Panc1 (cell line): ENCODE results near the gene GAST. TPM values are rescaled to one million over a fixed set of nuclear protein-coding genes. Genes with fewer than 3 reads are reported as not detected.

Experiments used
- ATAC-seq: fragments of 200-7000 bp; cut with Tn5 transposase; 2 replicates; pipeline ENCODE4 v1.9.1; 2020; ENCODE audit warnings: mild to moderate bottlenecking, moderate library complexity
- BruUV-seq: library from RNA; stranded (reverse); fragments of 400-500 nt; replicated peaks from 2 replicates; lab custom pipeline; 2021; lab: Mats Ljungman, UMichigan
- CTCF ChIA-PET: fragments of 300-600 bp; sonication (Branson Sonifier 250); formaldehyde crosslinking; loops from one replicate; lab custom pipeline; 2022; ENCODE audit warnings: antibody characterized with exemption; lab: Charles Lee
- POLR2A ChIA-PET: fragments of 300-600 bp; sonication (Branson Sonifier 250); formaldehyde crosslinking; loops from one replicate; lab custom pipeline; 2022; ENCODE audit warnings: antibody characterized with exemption; lab: Charles Lee
- DNase-seq: peaks from one replicate; pipeline ENCODE4 v3.0.0-alpha.2; 2010; ENCODE audit warnings: low read depth, low spot score
- H3K27ac ChIP-seq: 2 replicates; pipeline ENCODE4 v1.5.1; 2011; ENCODE audit warnings: mild to moderate bottlenecking, low read length, inconsistent platforms
- H3K27me3 ChIP-seq: fragments of 200-500 bp; sonication (Bioruptor generic); 2 replicates; pipeline ENCODE4 v1.6.0; 2014; ENCODE audit warnings: low read length, inconsistent platforms; ENCODE audit not compliant: control insufficient read depth, insufficient read depth
- H3K36me3 ChIP-seq: fragments of 200-500 bp; sonication (Bioruptor generic); 2 replicates; pipeline ENCODE4 v1.5.1; 2014; ENCODE audit warnings: inconsistent platforms, mild to moderate bottlenecking, low read length, moderate library complexity; ENCODE audit not compliant: control insufficient read depth, insufficient read depth
- H3K4me1 ChIP-seq: 2 replicates; pipeline ENCODE4 v1.5.1; 2011; ENCODE audit warnings: inconsistent platforms, mild to moderate bottlenecking, low read length, moderate library complexity; ENCODE audit not compliant: control insufficient read depth, insufficient read depth
- H3K4me3 ChIP-seq, 2 experiments: 2 replicates each; pipeline ENCODE4 v1.5.1; 2011 to 2012; ENCODE audit warnings: low read depth in 2 of 2, low read length in 2 of 2, mild to moderate bottlenecking in 2 of 2, inconsistent platforms in 1 of 2, moderate library complexity in 1 of 2
- H3K9me3 ChIP-seq: fragments of 200-500 bp; sonication (Bioruptor generic); 2 replicates; pipeline ENCODE4 v1.5.1; 2014; ENCODE audit warnings: low read depth, mild to moderate bottlenecking, inconsistent platforms, low read length, moderate library complexity; ENCODE audit not compliant: control insufficient read depth, insufficient read depth
- CTCF ChIP-seq: fragments of 450-650 bp; IDR thresholded peaks from 2 replicates; pipeline ENCODE4 v1.5.1; 2017; ENCODE audit warnings: mild to moderate bottlenecking
- POLR2AphosphoS5 ChIP-seq: IDR thresholded peaks from 2 replicates; pipeline ENCODE4 v1.6.1; 2012; ENCODE audit warnings: mild to moderate bottlenecking, low read depth, low read length, moderate library complexity
- SIN3A ChIP-seq: IDR thresholded peaks from 2 replicates; pipeline ENCODE4 v1.6.1; 2012; ENCODE audit warnings: low read depth, mild to moderate bottlenecking, low read length, moderate library complexity, borderline replicate concordance; ENCODE audit not compliant: insufficient read depth
- TCF7L2 ChIP-seq: IDR thresholded peaks from 2 replicates; pipeline ENCODE4 v1.6.1; 2011; ENCODE audit warnings: mild to moderate bottlenecking, low read depth, low read length, inconsistent platforms
- in situ Hi-C: cut with HindIII; loops from 2 replicates; pipeline ENCODE4 v1.10.0; 2016; ENCODE audit warnings: low sequenced_read_pairs, low pct_unique_long_range_greater_than_20kb
- intact Hi-C: fragments of 100-400 bp; cut with micrococcal nuclease; formaldehyde crosslinking; loops from one replicate; pipeline ENCODE4 v1.10.0; 2022; ENCODE audit not compliant: unreplicated experiment
- total RNA-seq: library from RNA; stranded (reverse); gene quantifications from one replicate; pipeline ENCODE4 v1.2.1, GENCODE V29; 2021; ENCODE audit not compliant: unreplicated experiment
- TF ChIP-seq, protein P1 (sequence below), 2 experiments: IDR thresholded peaks; 2 replicates each; pipeline ENCODE4 v1.6.1; 2011 to 2012; ENCODE audit warnings: low read depth in 2 of 2, control low read depth in 1 of 2, low read length in 1 of 2, mild to moderate bottlenecking in 1 of 2, moderate library complexity in 1 of 2; ENCODE audit not compliant: insufficient read depth in 1 of 2

Gene GAST
- total RNA-seq, 1 experiment from 2014 or later: not detected

DNA sequence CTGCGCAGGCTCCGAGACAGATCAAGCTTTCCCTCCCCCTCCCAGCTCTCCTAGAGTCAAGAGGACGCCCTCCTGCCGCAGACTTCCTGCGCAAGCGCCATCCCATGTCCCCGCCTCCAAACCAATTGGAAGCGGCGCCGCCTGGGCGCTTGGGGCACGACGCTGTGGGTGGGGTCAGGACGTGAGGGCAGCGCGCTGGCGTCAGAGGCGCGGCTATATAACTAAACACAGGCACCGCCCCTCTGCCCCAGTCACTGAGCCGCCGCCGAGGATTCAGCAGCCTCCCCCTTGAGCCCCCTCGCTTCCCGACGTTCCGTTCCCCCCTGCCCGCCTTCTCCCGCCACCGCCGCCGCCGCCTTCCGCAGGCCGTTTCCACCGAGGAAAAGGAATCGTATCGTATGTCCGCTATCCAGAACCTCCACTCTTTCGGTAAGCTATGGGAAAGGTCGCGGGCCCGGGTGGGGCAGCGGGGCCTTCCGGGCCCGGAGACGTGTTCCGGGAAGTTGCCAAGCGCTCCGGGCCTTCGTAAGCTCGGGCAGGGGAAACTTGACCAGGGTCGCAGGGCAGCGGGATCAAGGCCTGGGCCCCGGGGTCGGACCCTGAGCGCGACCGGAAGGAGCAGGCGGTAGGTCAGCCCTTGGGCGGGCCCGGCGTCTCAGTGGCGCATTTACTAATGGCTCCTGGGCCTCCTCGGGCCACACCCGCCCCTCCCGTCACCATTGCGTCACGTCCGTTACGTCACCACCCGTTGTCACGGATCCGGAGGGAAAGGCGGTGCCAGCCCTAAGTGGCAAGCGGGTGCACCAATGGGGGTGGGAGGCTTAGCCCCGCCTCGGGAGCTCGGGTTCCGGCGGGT, 23.3 kb upstream of the GAST start, which contains the start of gene EIF1:
EIF1 (plus strand) TSS at position 245 of the 856 bp plus-strand sequence; CDS start at position 399, 154 bp downstream.
- intact Hi-C loops (no loop called here), in situ Hi-C loops (no loop called here)
- H3K9me3 ChIP-seq: no peaks in the 10 kb centered on the region; the same call in 1 of the 2 replicates
- H3K4me3 ChIP-seq: peak within 1 kb of the TSS; percentile 91 to 99
- DNase-seq (peak; percentile 96), ATAC-seq (peak; percentile 89)
- POLR2A ChIA-PET: interaction anchor here (0.6 to 1.8 kb wide), 23 partner anchors 10 to 1136 kb away, joined by 3 to 22 read pairs (median 3); partner anchors contain the start of gene JUP
- TF ChIP-seq TCF7L2 (no peak), POLR2AphosphoS5 (peak; percentile 97), CTCF (no peak), SIN3A (peak; percentile 33; the same call in 1 of the 2 replicates)
- TF ChIP-seq, protein P1, sequence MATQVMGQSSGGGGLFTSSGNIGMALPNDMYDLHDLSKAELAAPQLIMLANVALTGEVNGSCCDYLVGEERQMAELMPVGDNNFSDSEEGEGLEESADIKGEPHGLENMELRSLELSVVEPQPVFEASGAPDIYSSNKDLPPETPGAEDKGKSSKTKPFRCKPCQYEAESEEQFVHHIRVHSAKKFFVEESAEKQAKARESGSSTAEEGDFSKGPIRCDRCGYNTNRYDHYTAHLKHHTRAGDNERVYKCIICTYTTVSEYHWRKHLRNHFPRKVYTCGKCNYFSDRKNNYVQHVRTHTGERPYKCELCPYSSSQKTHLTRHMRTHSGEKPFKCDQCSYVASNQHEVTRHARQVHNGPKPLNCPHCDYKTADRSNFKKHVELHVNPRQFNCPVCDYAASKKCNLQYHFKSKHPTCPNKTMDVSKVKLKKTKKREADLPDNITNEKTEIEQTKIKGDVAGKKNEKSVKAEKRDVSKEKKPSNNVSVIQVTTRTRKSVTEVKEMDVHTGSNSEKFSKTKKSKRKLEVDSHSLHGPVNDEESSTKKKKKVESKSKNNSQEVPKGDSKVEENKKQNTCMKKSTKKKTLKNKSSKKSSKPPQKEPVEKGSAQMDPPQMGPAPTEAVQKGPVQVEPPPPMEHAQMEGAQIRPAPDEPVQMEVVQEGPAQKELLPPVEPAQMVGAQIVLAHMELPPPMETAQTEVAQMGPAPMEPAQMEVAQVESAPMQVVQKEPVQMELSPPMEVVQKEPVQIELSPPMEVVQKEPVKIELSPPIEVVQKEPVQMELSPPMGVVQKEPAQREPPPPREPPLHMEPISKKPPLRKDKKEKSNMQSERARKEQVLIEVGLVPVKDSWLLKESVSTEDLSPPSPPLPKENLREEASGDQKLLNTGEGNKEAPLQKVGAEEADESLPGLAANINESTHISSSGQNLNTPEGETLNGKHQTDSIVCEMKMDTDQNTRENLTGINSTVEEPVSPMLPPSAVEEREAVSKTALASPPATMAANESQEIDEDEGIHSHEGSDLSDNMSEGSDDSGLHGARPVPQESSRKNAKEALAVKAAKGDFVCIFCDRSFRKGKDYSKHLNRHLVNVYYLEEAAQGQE (IDR thresholded peaks at IDR 0.05; ENCODE audit: insufficient read depth in 1 of 2, low read depth in 2 of 2, low read length in 1 of 2): 0 out of 4 replicates have a peak, but pooled peaks of 1 of the 2 experiments have one; percentile 44
- no peaks in the 10 kb centered on the region for H3K27me3 ChIP-seq
- peak within 1 kb of the TSS; percentile 100 for H3K27ac ChIP-seq
- peaks cover 22% of the 10 kb centered on the region for H3K4me1 ChIP-seq
- peaks cover 27% of the 10 kb centered on the region for H3K36me3 ChIP-seq
- no TSS peak for BruUV-seq
- CTCF ChIA-PET: interaction anchor here (0.5 to 1.2 kb wide), 7 partner anchors 10 to 1272 kb away, joined by 3 to 13 read pairs (median 4); no protein-coding TSS in a partner anchor

DNA sequence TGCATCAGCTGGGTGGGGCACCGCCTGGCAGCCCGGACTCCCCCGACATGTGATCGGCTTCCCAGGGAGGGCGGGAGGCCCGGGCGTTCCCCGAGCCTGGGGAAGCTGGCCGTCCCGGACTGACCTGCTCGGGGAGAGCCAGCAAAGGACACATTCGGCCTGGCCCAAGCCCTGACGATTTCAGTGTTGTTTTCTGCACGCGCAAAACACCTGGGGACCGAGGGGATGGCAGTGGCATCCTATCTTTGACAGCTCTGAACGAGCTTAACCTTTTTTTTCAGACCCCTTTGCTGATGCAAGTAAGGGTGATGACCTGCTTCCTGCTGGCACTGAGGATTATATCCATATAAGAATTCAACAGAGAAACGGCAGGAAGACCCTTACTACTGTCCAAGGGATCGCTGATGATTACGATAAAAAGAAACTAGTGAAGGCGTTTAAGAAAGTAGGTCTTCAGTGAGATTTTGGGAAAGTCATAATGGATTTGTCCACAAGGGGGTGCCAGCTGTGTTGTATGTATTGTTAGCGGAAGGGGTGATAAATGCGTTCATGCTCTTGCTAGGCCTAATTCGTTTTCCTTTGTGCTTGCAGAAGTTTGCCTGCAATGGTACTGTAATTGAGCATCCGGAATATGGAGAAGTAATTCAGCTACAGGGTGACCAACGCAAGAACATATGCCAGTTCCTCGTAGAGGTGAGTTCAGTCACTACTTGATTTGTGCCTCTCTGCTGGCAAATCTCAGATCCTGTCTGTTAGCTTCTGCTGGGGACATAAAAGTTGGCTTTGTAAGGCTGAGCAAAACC, 22.4 kb upstream of the GAST start:
- POLR2A ChIA-PET: interaction anchor here (0.5 to 1.8 kb wide), 14 partner anchors 10 to 1137 kb away, joined by 3 to 22 read pairs (median 3); partner anchors contain the start of gene JUP
- Histone ChIP-seq H3K27ac (peak overlapping the region; percentile 97), H3K4me1 (peaks cover 22% of the 10 kb centered on the region), H3K9me3 (no peaks in the 10 kb centered on the region; the same call in 1 of the 2 replicates), H3K27me3 (no peaks in the 10 kb centered on the region), H3K4me3 (peak overlapping the region; percentile 91 to 99), H3K36me3 (peaks cover 27% of the 10 kb centered on the region)
- in situ Hi-C loops: no loop called here
- no peak for ATAC-seq
- TSS peak; percentile 83 for BruUV-seq
- peak; percentile 92; the same call in 1 of the 2 replicates for TF ChIP-seq SIN3A
- peak; percentile 82 for TF ChIP-seq CTCF
- no peak for TF ChIP-seq POLR2AphosphoS5
- no peak for TF ChIP-seq TCF7L2
- TF ChIP-seq, protein P1 (IDR thresholded peaks at IDR 0.05; ENCODE audit: insufficient read depth in 1 of 2, low read depth in 2 of 2, low read length in 1 of 2): no peak
- intact Hi-C loops: no loop called here
- DNase-seq: no peak
- CTCF ChIA-PET: interaction anchor here (0.5 to 0.7 kb wide), 2 partner anchors 17 to 1273 kb away, joined by 3 to 5 read pairs; no protein-coding TSS in a partner anchor
